Breast epithelium (tissue), 3 donors: ENCODE data around the gene LYL1.

Source experiments
- CTCF ChIP-seq, 3 donors: fragments of 450-650 bp; IDR thresholded peaks; one replicate each; pipeline ENCODE4 v1.5.1; 2016 to 2017; ENCODE audit warnings: antibody characterized with exemption in 3 of 3, mild to moderate bottlenecking in 3 of 3, moderate library complexity in 3 of 3
- POLR2A ChIP-seq: fragments of 450-650 bp; IDR thresholded peaks from one replicate; pipeline ENCODE4 v1.6.1; 2016; ENCODE audit warnings: antibody characterized with exemption, mild to moderate bottlenecking, moderate library complexity
- POLR2AphosphoS5 ChIP-seq, 3 donors: sonication (generic); formaldehyde crosslinking; IDR thresholded peaks; one replicate each; pipeline ENCODE4 v1.6.1; 2017; ENCODE audit warnings: antibody characterized with exemption in 3 of 3

DNA sequence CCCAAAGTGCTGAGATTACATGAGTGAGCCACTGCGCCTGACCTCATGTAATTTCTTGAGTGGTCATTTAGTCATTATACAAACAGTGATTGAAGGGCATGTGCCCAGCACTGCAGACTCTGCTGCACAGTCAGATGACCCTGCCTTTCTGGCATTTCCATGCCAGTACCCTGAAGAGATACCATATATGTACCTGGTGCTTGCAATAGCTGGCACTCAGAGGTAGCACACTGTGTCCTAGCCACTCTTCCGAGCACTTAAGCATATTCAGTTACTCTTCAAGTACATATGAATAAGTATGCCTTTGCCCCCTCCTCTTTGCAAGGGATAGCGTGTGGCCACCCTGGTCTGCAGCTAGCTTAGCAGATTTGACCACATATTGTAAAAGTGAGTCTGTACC lies 32.0 kb upstream of the LYL1 start:
- TF ChIP-seq POLR2AphosphoS5 (IDR thresholded peaks at IDR 0.05): no peak
- no peak for TF ChIP-seq POLR2A
- no peak for TF ChIP-seq CTCF (IDR thresholded peaks at IDR 0.05)
